ENCODE results near the gene CBFA2T2.

Gene CBFA2T2

DNA sequence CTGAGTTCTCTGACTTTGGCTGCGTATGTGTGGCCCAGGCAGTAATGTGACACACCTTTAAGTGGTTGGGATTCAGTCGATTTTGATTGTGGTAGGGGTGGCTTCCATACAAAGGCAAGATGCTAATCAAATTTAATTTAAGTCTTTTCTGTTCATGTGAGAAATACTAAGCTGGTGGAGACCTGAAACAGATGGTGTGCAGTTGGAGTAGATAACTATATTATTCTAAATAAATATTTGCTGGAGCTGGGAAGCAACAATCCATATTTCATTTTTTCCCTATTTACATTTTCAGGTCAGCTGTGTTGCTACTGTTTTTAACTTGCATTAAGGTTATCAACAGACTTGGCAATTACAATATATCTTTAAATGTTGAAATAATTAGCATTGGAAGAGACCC is 104.8 kb downstream of the CBFA2T2 start:
- TF ChIP-seq, protein P1, sequence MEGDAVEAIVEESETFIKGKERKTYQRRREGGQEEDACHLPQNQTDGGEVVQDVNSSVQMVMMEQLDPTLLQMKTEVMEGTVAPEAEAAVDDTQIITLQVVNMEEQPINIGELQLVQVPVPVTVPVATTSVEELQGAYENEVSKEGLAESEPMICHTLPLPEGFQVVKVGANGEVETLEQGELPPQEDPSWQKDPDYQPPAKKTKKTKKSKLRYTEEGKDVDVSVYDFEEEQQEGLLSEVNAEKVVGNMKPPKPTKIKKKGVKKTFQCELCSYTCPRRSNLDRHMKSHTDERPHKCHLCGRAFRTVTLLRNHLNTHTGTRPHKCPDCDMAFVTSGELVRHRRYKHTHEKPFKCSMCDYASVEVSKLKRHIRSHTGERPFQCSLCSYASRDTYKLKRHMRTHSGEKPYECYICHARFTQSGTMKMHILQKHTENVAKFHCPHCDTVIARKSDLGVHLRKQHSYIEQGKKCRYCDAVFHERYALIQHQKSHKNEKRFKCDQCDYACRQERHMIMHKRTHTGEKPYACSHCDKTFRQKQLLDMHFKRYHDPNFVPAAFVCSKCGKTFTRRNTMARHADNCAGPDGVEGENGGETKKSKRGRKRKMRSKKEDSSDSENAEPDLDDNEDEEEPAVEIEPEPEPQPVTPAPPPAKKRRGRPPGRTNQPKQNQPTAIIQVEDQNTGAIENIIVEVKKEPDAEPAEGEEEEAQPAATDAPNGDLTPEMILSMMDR (IDR thresholded peaks at IDR 0.05; ENCODE audit: low read depth, low read length, missing control alignments) = no peak
- DNase-seq (ENCODE audit: low read depth) = no peak
- H3K4me3 ChIP-seq (ENCODE audit: low read depth, low read length) = no peak overlapping the region
- in situ Hi-C loops (cut with HindIII; ENCODE audit: low sequenced_read_pairs) = no loop called here

DNA sequence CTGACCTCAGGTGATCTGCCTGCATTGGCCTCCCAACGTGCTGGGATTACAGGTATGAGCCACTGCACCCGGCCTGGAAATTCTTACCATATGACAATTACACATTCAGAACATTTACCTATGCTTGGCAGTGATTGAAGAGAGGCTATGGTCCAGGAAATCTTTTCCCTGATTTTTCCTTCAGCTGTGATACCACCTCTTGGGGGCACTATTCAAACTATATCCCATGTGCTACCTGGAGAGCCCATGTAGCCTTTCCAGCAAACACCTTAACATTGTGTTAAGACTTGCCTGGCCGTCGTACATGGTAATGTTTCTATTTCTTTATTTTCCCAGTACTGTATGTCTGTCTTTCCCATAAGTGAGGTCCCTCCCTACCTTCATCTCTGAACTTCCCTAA is 110.5 kb downstream of the CBFA2T2 start:
- H3K4me3 ChIP-seq (ENCODE audit: low read depth, low read length) = no peak overlapping the region
- in situ Hi-C loops (cut with HindIII; ENCODE audit: low sequenced_read_pairs) = no loop called here
- TF ChIP-seq, protein P1 (IDR thresholded peaks at IDR 0.05; ENCODE audit: low read depth, low read length, missing control alignments) = no peak
- DNase-seq (ENCODE audit: low read depth) = no peak

DNA sequence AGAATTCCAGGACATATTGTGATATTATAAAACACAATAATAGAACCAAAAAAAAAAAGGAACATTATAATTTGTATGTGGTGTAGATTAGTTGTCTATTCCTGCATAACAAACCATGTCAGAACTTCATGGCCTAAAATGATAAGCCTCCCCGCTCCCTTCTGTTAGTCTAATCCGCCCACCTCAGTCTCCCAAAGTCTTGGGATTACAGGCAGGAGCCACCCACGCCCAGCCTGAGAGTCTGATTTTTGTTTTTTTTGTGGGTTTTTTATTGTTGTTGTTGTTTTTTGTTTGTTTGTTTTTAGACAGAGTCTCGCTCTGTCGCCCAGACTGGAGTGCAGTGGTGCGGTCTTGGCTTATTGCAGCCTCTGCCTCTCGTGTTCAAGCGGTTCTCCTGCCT is 111.1 kb downstream of the CBFA2T2 start:
- in situ Hi-C loops (cut with HindIII; ENCODE audit: low sequenced_read_pairs) = no loop called here
- H3K4me3 ChIP-seq (ENCODE audit: low read depth, low read length) = no peak overlapping the region
- DNase-seq (ENCODE audit: low read depth) = no peak
- TF ChIP-seq, protein P1 (IDR thresholded peaks at IDR 0.05; ENCODE audit: low read depth, low read length, missing control alignments) = no peak

DNA sequence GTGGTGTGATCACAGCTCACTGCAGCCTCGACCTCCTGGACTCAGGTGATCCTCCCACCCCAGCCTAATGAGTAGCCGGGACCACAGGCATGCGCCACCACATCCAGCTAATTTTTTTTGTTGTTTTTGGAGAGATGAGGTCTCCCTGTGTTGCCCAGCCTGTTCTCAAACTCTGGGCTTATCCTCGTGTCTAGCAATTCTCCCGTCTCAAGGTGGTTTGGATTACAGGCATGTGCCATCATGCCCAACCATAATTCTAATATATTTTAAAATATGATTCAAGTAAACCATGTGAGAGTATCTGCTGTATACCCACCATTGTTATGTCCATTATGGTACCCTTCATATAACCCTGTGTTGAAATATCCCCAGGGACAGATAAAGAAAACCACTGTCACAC is 112.0 kb downstream of the CBFA2T2 start:
- no peak overlapping the region for H3K4me3 ChIP-seq (ENCODE audit: low read depth, low read length)
- no peak for DNase-seq (ENCODE audit: low read depth)
- TF ChIP-seq, protein P1 (IDR thresholded peaks at IDR 0.05; ENCODE audit: low read depth, low read length, missing control alignments) = no peak
- in situ Hi-C loops (cut with HindIII; ENCODE audit: low sequenced_read_pairs) = no loop called here

DNA sequence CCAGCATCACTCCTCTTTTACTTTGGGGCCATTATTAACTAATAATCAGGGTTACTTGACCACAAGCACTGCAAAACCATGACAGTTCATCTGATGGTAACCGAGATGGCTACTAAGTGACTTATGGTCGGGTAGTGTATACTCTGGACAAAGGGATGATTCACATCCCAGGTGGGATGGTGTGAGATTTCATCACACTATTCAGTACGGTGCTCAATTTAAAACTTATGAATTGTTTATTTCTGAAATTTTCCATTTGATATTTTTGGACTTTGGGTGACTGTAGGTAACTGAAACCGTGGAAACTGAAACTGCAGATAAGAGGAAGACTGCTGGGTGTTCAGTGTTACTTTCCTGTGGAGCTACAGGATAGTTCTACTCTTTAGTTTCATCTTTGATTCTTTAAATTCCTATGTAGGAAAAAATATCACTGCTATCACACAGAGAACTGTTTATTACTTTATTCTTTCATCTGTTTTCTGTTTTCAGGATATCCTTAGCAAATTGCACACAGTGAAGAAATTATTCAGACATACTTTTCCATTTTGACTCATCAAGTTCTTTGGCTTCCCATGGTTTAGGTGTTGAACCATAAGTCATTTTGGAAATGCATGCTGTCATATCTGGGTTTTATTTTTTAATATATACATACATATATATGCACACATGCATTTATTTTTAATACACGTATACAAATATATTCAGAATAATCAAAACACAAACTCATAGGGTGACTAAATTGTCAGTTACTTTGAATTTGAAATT is 113.1 kb downstream of the CBFA2T2 start:
- in situ Hi-C loops (cut with HindIII; ENCODE audit: low sequenced_read_pairs) = no loop called here
- H3K4me3 ChIP-seq (ENCODE audit: low read depth, low read length) = no peak overlapping the region
- TF ChIP-seq, protein P1 (IDR thresholded peaks at IDR 0.05; ENCODE audit: low read depth, low read length, missing control alignments) = no peak
- no peak for DNase-seq (ENCODE audit: low read depth)

DNA sequence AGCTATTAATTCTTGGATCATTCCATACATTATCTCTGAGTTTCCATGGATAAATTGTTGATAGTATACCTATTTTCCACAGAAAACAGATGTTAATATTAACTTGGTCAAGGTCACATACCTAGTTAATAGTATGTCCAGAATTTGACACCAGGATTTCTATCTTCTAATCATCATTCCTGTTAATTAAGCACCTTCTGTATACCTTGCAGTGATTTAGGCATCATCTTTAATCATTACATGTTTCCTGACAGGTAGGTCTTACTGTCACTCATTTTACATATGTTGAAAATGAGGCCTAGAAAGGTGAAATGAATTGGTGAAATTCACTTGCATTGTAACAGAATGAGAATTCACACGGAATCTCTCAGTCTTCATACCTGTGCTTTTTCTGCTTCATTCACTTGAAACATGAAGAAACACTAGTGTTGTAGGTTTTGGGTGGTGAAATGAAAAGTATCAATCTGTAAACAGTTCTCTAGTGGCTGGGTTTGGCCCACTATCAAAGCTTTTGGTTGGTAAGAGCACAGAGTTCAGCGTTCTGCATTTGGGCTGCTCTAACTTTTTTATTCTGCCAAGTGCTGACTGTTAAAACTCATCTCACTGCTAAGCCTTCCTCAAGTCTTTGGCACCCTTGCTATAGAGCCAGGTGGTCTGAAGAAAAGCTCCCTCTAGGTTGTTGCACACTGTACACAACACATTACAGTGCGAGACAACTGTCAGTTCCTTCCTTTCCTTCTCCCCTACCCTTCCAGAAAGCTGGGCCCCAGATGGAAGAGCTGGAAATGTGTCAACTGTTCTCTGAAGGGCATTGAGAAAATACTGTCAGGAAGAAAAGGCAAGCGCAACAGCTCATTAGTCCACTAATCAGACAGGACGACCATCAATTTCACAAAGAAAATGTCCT is 114.4 kb downstream of the CBFA2T2 start:
- in situ Hi-C loops (cut with HindIII; ENCODE audit: low sequenced_read_pairs) = no loop called here
- no peak for DNase-seq (ENCODE audit: low read depth)
- no peak overlapping the region for H3K4me3 ChIP-seq (ENCODE audit: low read depth, low read length)
- TF ChIP-seq, protein P1 (IDR thresholded peaks at IDR 0.05; ENCODE audit: low read depth, low read length, missing control alignments) = no peak
